ENCODE measurements around the gene FSCB.
"Not testable (repeated sequence)": the region's sequence is repeated elsewhere in the genome, so short reads cannot be mapped to it uniquely, and the experiment has no call there.

FSCB gene

DNA sequence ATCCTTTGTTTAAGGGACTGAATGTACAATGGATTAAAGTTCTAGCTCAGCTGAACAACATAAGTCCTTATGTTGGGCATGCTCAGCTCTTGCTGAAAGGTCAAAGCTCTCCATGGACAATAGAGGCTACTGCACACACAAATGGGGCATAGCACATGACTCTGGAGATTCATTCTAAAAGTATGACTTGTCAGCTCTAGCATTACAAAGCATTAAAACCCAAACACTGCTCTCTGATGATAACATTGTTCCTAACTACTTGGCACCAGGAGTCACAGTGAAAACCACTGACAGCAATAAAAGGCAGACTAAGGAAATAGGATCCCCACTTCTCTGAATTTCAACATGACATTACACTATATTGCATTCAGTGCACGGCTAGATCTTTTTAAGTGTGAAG, 21.9 kb upstream of the FSCB start:
- Histone ChIP-seq H3K4me1 (ENCODE audit: low read length) (no peaks in the 10 kb centered on the region), H3K9ac (ENCODE audit: low read length) (no peak overlapping the region), H2AFZ (ENCODE audit: low read length) (no peak overlapping the region), H3K9me2 (replicated peaks; ENCODE audit: insufficient read depth, low read length) (no peaks in the 10 kb centered on the region), H3K27me3 (replicated peaks; ENCODE audit: insufficient read depth, low read length) (no peaks in the 10 kb centered on the region), H3K4me2 (ENCODE audit: low read depth, low read length) (no peak overlapping the region), H3K79me2 (ENCODE audit: low read length) (no peaks in the 10 kb centered on the region), H4K20me1 (ENCODE audit: insufficient read depth, low read length) (no peaks in the 10 kb centered on the region), H3K9me3 (replicated peaks; ENCODE audit: insufficient read depth, low read length) (no peaks in the 10 kb centered on the region), H3F3A (ENCODE audit: insufficient read depth, low read length) (no peaks in the 10 kb centered on the region), H3K4me3 (ENCODE audit: low read length) (no peak overlapping the region), H3K27ac (ENCODE audit: low read length) (no peak overlapping the region), H3K36me3 (replicated peaks; ENCODE audit: insufficient read depth, low read length) (no peaks in the 10 kb centered on the region)
- no peak for DNase-seq
- TF ChIP-seq EZH2 (optimal IDR thresholded peaks at IDR 0.05; ENCODE audit: low read depth, low read length) (no peak), EZH2phosphoT487 (IDR thresholded peaks at IDR 0.05; ENCODE audit: low read length) (no peak)
- TF ChIP-seq, protein P1, sequence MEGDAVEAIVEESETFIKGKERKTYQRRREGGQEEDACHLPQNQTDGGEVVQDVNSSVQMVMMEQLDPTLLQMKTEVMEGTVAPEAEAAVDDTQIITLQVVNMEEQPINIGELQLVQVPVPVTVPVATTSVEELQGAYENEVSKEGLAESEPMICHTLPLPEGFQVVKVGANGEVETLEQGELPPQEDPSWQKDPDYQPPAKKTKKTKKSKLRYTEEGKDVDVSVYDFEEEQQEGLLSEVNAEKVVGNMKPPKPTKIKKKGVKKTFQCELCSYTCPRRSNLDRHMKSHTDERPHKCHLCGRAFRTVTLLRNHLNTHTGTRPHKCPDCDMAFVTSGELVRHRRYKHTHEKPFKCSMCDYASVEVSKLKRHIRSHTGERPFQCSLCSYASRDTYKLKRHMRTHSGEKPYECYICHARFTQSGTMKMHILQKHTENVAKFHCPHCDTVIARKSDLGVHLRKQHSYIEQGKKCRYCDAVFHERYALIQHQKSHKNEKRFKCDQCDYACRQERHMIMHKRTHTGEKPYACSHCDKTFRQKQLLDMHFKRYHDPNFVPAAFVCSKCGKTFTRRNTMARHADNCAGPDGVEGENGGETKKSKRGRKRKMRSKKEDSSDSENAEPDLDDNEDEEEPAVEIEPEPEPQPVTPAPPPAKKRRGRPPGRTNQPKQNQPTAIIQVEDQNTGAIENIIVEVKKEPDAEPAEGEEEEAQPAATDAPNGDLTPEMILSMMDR (IDR thresholded peaks at IDR 0.05; ENCODE audit: low read length) = no peak

GRCh38 chr14:44528180-44528579, 21.1 kb upstream of the FSCB start:
- H2AFZ ChIP-seq (ENCODE audit: low read length) = no peak overlapping the region
- H3K9me3 ChIP-seq (replicated peaks; ENCODE audit: insufficient read depth, low read length) = no peaks in the 10 kb centered on the region
- TF ChIP-seq EZH2phosphoT487 (IDR thresholded peaks at IDR 0.05; ENCODE audit: low read length) (no peak), EZH2 (optimal IDR thresholded peaks at IDR 0.05; ENCODE audit: low read depth, low read length) (no peak)
- TF ChIP-seq, protein P1 (IDR thresholded peaks at IDR 0.05; ENCODE audit: low read length) = no peak
- no peaks in the 10 kb centered on the region for H4K20me1 ChIP-seq (ENCODE audit: insufficient read depth, low read length)
- H3F3A ChIP-seq (ENCODE audit: insufficient read depth, low read length) = no peaks in the 10 kb centered on the region
- H3K79me2 ChIP-seq (ENCODE audit: low read length) = no peaks in the 10 kb centered on the region
- H3K4me3 ChIP-seq (ENCODE audit: low read length) = no peak overlapping the region
- no peak overlapping the region for H3K27ac ChIP-seq (ENCODE audit: low read length)
- H3K27me3 ChIP-seq (replicated peaks; ENCODE audit: insufficient read depth, low read length) = no peaks in the 10 kb centered on the region
- H3K9ac ChIP-seq (ENCODE audit: low read length) = no peak overlapping the region
- H3K4me2 ChIP-seq (ENCODE audit: low read depth, low read length) = no peak overlapping the region
- H3K36me3 ChIP-seq (replicated peaks; ENCODE audit: insufficient read depth, low read length) = no peaks in the 10 kb centered on the region
- no peak for DNase-seq
- no peaks in the 10 kb centered on the region for H3K4me1 ChIP-seq (ENCODE audit: low read length)
- H3K9me2 ChIP-seq (replicated peaks; ENCODE audit: insufficient read depth, low read length) = no peaks in the 10 kb centered on the region

DNA sequence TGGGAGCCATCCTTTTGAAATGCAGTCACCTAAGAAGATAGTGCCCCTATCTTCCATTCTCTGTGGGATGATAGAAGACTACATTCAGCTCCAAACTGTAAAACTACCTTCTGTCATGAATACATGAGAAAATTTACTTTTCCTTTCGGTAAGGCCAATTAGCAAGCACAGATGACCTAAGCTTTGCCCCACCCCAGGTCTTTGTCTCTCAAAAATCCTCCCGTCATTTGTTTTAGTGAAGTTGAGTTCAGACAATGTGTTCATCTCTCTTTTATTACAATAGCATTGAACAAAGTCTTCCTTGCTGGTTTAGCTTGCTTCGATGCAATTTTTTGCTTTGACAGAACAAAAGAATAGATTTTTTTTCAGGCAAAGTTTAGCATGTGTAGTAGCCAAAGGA, 18.2 kb upstream of the FSCB start:
- no peaks in the 10 kb centered on the region for H3K27me3 ChIP-seq (replicated peaks; ENCODE audit: insufficient read depth, low read length)
- DNase-seq = no peak
- no peak overlapping the region for H3K4me3 ChIP-seq (ENCODE audit: low read length)
- H3K79me2 ChIP-seq (ENCODE audit: low read length) = no peaks in the 10 kb centered on the region
- no peaks in the 10 kb centered on the region for H3K36me3 ChIP-seq (replicated peaks; ENCODE audit: insufficient read depth, low read length)
- no peak overlapping the region for H3K9ac ChIP-seq (ENCODE audit: low read length)
- H4K20me1 ChIP-seq (ENCODE audit: insufficient read depth, low read length) = no peaks in the 10 kb centered on the region
- TF ChIP-seq EZH2phosphoT487 (IDR thresholded peaks at IDR 0.05; ENCODE audit: low read length) (no peak), EZH2 (optimal IDR thresholded peaks at IDR 0.05; ENCODE audit: low read depth, low read length) (no peak)
- TF ChIP-seq, protein P1 (IDR thresholded peaks at IDR 0.05; ENCODE audit: low read length) = no peak
- no peaks in the 10 kb centered on the region for H3K9me2 ChIP-seq (replicated peaks; ENCODE audit: insufficient read depth, low read length)
- no peak overlapping the region for H3K27ac ChIP-seq (ENCODE audit: low read length)
- H3K9me3 ChIP-seq (replicated peaks; ENCODE audit: insufficient read depth, low read length) = no peaks in the 10 kb centered on the region
- no peak overlapping the region for H2AFZ ChIP-seq (ENCODE audit: low read length)
- no peak overlapping the region for H3K4me2 ChIP-seq (ENCODE audit: low read depth, low read length)
- H3F3A ChIP-seq (ENCODE audit: insufficient read depth, low read length) = no peaks in the 10 kb centered on the region
- H3K4me1 ChIP-seq (ENCODE audit: low read length) = no peaks in the 10 kb centered on the region

GRCh38 chr14:44515668-44516067, 8.6 kb upstream of the FSCB start:
- not testable (repeated sequence) for H3K4me1 ChIP-seq (ENCODE audit: low read length); H3K27me3 ChIP-seq (replicated peaks; ENCODE audit: insufficient read depth, low read length); H3K27ac ChIP-seq (ENCODE audit: low read length); H3K4me3 ChIP-seq (ENCODE audit: low read length); H3K9me2 ChIP-seq (replicated peaks; ENCODE audit: insufficient read depth, low read length); H2AFZ ChIP-seq (ENCODE audit: low read length); H3K79me2 ChIP-seq (ENCODE audit: low read length); H3F3A ChIP-seq (ENCODE audit: insufficient read depth, low read length); DNase-seq; H3K36me3 ChIP-seq (replicated peaks; ENCODE audit: insufficient read depth, low read length); H3K9ac ChIP-seq (ENCODE audit: low read length); H3K4me2 ChIP-seq (ENCODE audit: low read depth, low read length); H4K20me1 ChIP-seq (ENCODE audit: insufficient read depth, low read length); H3K9me3 ChIP-seq (replicated peaks; ENCODE audit: insufficient read depth, low read length)

Measured in MM.1S (cell line).